Loucy (cell line): ENCODE measurements around the gene UFD1.
"Not testable (repeated sequence)": the region's sequence is repeated elsewhere in the genome, so short reads cannot be mapped to it uniquely, and the experiment has no call there.

Experiments
- H2AFZ ChIP-seq: fragments of 200-600 bp; sonication (generic); 2 replicates; pipeline ENCODE4 v1.6.0; 2016; ENCODE audit warnings: antibody characterized with exemption, mild to moderate bottlenecking, low read length, moderate library complexity
- H3F3A ChIP-seq: fragments of 200-600 bp; 2 replicates; pipeline ENCODE4 v1.6.0; 2016; ENCODE audit warnings: antibody characterized with exemption, low read depth, mild to moderate bottlenecking
- H3K27me3 ChIP-seq: fragments of 200-600 bp; sonication (generic); 2 replicates; pipeline ENCODE4 v1.6.1; 2014; ENCODE audit warnings: low read length, mild to moderate bottlenecking; ENCODE audit not compliant: insufficient read depth, poor library complexity, severe bottlenecking
- H3K36me3 ChIP-seq: fragments of 200-600 bp; sonication (generic); 2 replicates; pipeline ENCODE4 v1.6.1; 2016; ENCODE audit warnings: low read length; ENCODE audit not compliant: insufficient read depth
- H3K4me1 ChIP-seq: fragments of 200-600 bp; sonication (generic); 2 replicates; pipeline ENCODE4 v1.5.1; 2014; ENCODE audit warnings: low read length, mild to moderate bottlenecking; ENCODE audit not compliant: insufficient read depth, poor library complexity, severe bottlenecking
- H3K4me2 ChIP-seq: fragments of 200-600 bp; sonication (generic); 2 replicates; pipeline ENCODE4 v1.6.0; 2014; ENCODE audit warnings: antibody characterized with exemption, low read length, low read depth, mild to moderate bottlenecking; ENCODE audit not compliant: poor library complexity, severe bottlenecking
- H3K4me3 ChIP-seq: fragments of 200-600 bp; sonication (generic); 2 replicates; pipeline ENCODE4 v1.5.1; 2014; ENCODE audit warnings: low read length, mild to moderate bottlenecking, mixed read lengths; ENCODE audit not compliant: poor library complexity, severe bottlenecking
- H3K79me2 ChIP-seq: fragments of 200-600 bp; sonication (generic); 2 replicates; pipeline ENCODE4 v1.6.1; 2014; ENCODE audit warnings: low read length; ENCODE audit not compliant: insufficient read depth
- H3K9ac ChIP-seq: fragments of 200-600 bp; sonication (generic); 2 replicates; pipeline ENCODE4 v1.6.0; 2014; ENCODE audit warnings: mild to moderate bottlenecking, low read depth, low read length, moderate library complexity; ENCODE audit not compliant: poor library complexity, severe bottlenecking
- H3K9me2 ChIP-seq: fragments of 200-600 bp; sonication (generic); replicated peaks from 2 replicates; pipeline ENCODE4 v1.6.1; 2016; ENCODE audit warnings: low read depth, low read length, mixed read lengths
- H3K9me3 ChIP-seq: fragments of 200-600 bp; sonication (generic); 2 replicates; pipeline ENCODE4 v1.6.1; 2014; ENCODE audit warnings: mild to moderate bottlenecking, antibody characterized with exemption, low read length, low read depth; ENCODE audit not compliant: insufficient read depth
- H4K20me1 ChIP-seq: fragments of 200-600 bp; sonication (generic); 2 replicates; pipeline ENCODE4 v1.6.0; 2014; ENCODE audit warnings: antibody characterized with exemption, low read length, mild to moderate bottlenecking; ENCODE audit not compliant: insufficient read depth, poor library complexity, severe bottlenecking
- CTCF ChIP-seq: fragments of 200-600 bp; sonication (generic); conservative IDR thresholded peaks from 2 replicates; pipeline ENCODE4 v1.5.1; 2014; ENCODE audit warnings: mild to moderate bottlenecking, antibody characterized with exemption, low read length
- EZH2phosphoT487 ChIP-seq: fragments of 200-600 bp; IDR thresholded peaks from 2 replicates; pipeline ENCODE4 v1.6.1; 2018; ENCODE audit warnings: antibody characterized with exemption, mild to moderate bottlenecking, moderate library complexity, borderline replicate concordance

Gene UFD1

GRCh38 chr22:19438298-19438697 is 40.7 kb downstream of the UFD1 start:
- no peaks in the 10 kb centered on the region for H3K9me3 ChIP-seq
- peaks cover 7% of the 10 kb centered on the region for H4K20me1 ChIP-seq
- H3K4me3 ChIP-seq, result no peak overlapping the region
- H3K36me3 ChIP-seq, result peaks cover 12% of the 10 kb centered on the region; the same call in 1 of the 2 replicates
- H2AFZ ChIP-seq, result no peak overlapping the region
- H3K9ac ChIP-seq, result no peak overlapping the region
- H3K27me3 ChIP-seq, result no peaks in the 10 kb centered on the region
- H3K4me2 ChIP-seq, result no peak overlapping the region
- H3K79me2 ChIP-seq, result peaks cover 30% of the 10 kb centered on the region
- TF ChIP-seq CTCF, result no peak
- no peak for TF ChIP-seq EZH2phosphoT487
- no peaks in the 10 kb centered on the region for H3K9me2 ChIP-seq
- peaks cover 4% of the 10 kb centered on the region for H3K4me1 ChIP-seq
- H3F3A ChIP-seq, result no peaks in the 10 kb centered on the region

GRCh38 chr22:19436444-19437161 is 42.4 kb downstream of the UFD1 start:
- H3K4me2 ChIP-seq, H3K9ac ChIP-seq, H3K27me3 ChIP-seq, H3K4me3 ChIP-seq, H3K9me3 ChIP-seq, H3F3A ChIP-seq, H4K20me1 ChIP-seq, H3K9me2 ChIP-seq, H2AFZ ChIP-seq, H3K4me1 ChIP-seq: not testable (repeated sequence)
- Histone ChIP-seq H3K36me3 (peaks cover 12% of the 10 kb centered on the region; the same call in 1 of the 2 replicates), H3K79me2 (peaks cover 23% of the 10 kb centered on the region)

- Histone ChIP-seq H3K4me3 (no peak overlapping the region), H2AFZ (no peak overlapping the region), H3K4me1 (peaks cover 13% of the 10 kb centered on the region), H3K9me3 (no peaks in the 10 kb centered on the region), H4K20me1 (peaks cover 12% of the 10 kb centered on the region), H3K9me2 (no peaks in the 10 kb centered on the region), H3K79me2 (peaks cover 26% of the 10 kb centered on the region), H3K36me3 (peaks cover 12% of the 10 kb centered on the region; the same call in 1 of the 2 replicates), H3K9ac (no peak overlapping the region), H3F3A (no peaks in the 10 kb centered on the region), H3K27me3 (no peaks in the 10 kb centered on the region), H3K4me2 (no peak overlapping the region)
- TF ChIP-seq EZH2phosphoT487 (no peak), CTCF (no peak)
These were observed 44.0 kb downstream of the UFD1 start for GRCh38 chr22:19434829-19435580.
